HG03196 (cell line): ENCODE results near the gene GSPT1.

Source experiments
- ATAC-seq: cut with Tn5 transposase; IDR thresholded peaks from one replicate; pipeline ENCODE4 v1.9.1; 2021; ENCODE audit not compliant: unreplicated experiment

The GSPT1 gene

DNA sequence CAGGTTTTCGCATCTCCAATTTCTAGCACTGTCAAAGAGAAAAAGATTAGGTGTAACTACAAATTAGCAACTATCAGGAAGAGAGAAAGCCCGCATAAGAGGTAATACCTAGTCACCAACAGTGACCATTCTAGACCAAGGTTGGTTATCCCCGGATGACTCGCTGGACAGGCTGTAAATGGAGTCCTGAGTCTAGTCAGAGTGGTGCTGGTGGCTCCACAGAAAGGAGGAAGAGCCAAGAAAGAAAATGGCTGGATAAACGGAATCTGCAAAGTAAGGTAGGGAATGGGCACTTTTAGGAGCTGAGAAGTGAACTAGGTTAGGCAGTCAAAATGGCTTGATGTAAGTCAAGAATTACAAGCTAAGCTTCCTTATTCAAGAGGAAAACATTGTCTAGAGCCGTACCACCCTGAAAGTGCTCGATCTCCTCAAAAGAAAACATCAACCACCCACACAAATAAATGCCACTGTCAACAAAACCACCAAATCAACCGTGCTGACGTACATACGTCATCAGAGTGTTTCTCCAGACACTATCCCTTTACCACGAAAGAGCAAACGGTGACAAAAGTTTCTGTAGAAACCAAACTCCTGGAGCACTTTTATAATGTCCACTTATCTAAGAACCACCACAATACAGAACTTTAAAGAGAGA is 2.2 kb downstream of the GSPT1 start:
- ATAC-seq = no peak

DNA sequence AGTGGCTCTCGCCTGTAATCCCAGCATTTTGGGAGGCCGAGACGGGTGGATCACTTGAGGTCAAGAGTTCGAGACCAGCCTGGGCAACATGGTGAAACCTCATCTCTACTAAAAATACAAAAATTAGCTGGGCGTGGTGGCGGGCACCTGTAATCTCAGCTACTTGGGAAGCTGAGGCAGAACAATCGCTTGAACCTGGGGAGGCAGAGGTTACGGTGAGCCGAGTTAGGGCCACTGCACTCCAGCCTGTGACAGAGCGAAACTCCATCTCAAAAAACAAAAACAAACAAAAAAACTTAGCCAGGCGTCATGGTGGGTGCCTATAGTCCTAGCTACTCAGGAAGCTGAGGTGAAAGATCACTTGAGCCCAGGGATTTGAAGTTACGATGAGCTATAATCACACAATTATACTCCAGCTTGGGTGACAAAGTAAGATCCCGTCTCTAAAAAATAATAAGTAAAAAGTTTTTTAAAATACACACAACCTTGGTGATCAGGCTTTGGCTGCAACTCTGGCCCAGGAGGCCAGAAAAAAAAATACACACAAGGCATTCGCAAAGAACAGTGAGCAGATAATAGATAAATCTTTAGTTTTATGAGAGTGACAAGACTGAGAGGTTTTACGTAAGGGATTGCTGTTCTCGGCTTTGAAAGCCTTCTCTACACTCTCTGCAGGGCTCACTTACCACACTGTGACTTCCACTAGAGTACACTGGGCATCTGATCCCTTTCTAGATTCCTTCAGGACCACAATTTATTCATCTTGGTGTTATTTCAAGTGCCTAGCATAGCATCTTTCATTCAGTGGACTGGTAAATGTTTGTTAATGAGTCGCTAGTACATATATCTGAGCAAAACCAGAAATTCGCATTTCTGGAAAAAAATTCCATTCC is 5.9 kb downstream of the GSPT1 start:
- no peak for ATAC-seq

DNA sequence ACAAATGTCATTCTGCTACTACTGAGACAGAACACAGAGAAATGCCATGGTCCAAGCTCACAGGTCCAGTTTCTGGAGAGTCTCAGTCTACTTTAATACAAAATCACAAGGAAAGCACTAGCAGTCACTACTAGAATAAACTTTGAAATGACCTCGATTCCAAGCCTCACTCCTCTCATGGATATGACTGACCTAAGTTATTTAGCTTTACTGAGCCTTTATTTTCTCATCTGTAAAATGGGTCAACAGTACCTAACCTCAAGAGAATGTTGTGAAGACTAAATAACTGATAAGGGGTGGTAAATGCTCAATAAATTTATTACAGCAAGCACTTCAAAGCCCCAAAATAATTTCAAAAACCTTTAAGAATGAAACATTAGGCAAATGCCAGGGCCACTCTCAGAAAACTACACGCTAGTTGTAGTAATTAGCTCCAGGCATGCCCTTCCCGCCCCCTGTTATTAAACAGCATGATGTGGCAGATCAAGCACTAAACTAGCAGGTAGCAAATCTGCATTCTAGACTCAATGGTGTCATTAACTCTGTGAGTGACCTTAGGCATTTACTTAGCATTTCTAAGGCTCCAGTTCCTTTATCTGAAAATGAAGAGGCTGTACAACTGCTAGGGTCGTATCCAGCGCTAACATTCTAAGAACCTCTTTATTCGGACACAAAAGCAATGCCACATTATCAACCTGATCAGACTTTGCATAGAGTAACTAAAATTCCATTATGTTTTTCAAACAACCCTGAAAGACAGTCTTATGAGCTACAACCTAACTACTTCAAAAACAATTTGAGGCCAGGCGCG is 8.4 kb downstream of the GSPT1 start:
- no peak for ATAC-seq

DNA sequence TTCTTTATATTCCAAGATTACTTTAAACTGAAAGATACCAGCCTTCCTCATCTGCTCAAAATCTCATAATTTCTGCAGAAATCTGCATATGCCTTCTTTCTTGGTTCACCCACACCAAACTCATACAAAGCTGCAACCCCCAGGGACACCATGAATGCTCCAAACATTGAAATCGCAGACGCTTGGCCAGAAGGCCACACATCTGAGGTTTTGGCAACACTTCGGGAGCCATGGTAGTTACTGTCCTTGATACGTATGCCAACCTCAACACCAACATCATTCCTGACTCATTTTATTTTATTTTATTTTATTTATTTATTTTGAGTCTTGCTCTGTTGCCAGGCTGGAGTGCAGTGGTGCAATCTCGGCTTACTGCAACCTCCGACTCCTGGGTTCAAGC is 11.8 kb downstream of the GSPT1 start:
- ATAC-seq = no peak

DNA sequence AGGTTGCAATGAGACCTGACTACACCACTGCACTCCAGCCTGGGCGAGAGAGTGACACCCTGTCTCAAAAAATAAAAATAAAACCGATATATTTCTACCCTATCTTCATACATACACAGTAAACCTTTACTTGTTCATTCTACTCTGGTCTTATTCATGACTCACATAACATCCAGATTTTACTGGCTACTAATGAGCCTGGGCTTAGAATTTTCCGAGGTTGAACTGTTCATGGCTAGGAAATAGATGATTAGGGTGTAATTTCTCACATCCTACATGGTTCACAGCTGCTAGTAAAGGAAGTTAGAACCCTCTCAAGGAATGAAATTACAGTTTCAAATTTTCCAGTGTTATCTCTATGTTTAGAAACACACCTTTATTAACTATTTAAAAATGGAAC is 14.7 kb downstream of the GSPT1 start:
- ATAC-seq = no peak

DNA sequence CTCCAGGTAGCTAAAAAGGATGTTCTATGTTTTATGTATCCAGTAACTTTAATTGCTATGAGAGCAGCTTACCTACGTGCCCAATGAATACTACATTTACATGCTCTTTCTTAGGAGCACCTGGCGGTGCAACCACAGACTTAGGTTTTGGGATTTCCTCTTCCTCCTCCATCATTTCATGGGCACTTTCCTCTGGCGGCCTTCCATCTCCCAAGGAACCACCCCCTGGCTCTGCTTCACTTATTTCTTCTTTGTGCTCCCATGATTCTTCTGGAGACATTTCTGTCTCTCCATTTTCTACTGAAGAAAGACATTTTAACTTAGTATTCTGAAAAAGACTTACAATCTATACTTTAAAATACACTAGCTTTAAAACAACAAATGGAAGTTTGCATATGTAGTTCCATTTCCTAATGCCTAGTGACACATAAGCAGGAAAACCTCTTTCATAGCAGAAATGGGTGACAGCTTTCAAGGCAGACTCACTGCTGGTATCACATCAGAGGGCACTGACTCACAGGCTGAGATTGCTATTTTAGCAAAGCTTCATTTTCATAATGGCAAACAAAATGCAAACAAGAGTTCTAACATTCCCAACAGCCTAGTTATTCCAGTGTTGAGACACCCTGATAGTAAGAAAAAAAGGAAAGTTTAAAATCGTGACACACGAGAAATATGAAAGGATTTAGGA is 19.1 kb downstream of the GSPT1 start:
- ATAC-seq = no peak

DNA sequence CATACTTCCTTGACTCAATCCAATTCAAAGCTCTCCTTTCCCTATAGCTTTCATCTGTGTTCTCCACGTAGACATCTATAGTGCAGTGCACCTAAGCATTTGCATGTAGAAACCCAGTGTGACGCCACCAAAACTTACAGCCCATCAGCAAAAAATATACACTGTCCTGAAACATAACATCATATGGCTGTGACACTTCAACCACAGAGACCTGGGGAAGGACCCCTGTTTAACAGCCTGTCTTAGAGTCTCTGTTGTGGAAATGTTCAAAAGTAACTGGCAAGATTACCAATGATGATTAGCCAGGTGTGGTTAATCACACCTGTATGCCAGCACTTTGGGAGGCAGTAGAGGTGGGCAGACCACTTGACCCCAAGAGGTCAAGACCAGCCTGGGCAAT is 22.2 kb downstream of the GSPT1 start:
- no peak for ATAC-seq

DNA sequence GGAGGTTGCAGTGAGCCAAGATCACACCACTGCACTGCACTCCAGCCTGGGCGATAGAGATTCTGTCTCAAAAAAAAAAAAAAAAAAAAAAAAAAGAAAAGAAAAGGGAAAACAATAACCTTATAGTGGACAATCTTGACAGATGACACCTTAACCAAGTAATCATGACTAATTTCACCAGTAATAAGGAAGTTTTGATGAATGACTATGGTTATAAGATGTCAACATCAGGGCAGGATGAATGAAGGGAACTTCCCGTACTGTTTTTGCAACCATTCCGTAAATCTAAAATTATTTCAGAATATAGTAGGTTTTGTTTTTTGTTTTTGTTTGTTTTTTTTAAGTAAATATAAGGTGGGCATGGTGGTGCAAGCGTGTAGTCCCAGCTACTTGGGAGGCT is 23.0 kb downstream of the GSPT1 start:
- ATAC-seq = no peak

DNA sequence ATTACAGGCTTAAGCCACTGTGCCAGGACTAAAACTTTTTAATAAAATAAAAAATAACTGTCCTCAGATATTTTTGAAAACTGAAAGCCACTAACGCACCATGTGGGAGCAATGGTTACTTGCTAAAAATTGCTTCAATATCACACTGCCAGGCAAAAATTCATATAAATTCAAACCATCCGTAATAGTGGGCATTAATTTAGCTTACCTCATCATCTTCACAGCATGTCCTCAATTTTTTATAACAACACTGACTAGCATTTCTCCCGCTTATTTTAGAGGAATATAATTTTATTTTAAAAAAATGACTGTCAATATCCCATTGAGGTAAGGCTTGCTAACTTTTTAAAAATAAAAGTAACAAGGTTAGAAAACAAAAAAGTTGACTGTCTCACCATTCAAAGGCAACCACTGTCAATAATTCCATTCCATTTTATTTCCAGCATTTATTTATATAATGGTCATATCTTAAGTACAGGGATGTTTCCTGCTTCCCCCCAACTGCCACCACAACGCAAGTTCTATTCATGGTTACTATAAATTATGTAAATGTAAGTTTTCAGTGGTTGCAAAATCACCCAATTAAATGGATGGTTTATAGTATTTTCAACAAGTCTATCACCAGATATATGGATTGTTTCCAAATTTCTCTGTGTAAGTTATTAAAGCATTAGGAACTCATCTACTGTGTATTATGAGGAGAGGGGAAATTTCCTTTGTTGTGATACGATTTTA is 25.4 kb downstream of the GSPT1 start:
- ATAC-seq = no peak

DNA sequence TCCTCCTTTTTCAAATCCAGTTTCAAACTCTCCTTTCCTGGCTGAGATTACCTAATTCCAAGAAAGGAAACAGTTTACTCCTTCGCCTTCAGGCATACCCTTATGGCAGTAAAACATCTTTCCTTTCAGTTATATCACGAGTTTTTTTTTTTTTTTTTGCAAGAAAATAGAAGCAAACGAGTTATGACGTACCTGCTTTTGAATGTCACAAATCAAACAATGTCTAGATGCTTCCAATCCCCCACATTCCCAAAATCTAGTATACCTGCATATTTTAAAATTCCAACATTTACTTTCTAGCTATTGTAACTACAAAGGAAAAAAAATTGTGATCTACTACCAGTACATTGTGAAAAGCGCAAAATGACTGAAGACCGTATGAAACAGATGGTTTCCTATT is 28.9 kb downstream of the GSPT1 start:
- ATAC-seq = no peak

DNA sequence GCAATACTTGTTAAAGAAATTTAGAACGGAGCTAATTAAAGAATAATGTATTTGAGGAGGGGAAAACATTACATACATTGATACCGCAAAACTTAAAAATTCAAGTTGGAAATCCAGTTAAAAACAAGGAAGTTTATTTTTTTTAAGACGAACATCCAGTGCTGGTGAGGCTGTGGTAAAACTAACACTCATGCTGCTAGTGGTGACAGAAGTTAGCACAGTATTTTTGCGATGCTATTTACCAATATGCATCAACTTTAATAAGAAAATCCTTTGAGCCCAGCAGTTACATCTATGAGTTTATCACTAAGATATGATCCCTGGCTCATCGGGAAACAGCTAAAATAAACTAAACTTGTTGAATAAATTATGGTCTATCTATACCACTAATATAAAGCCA is 31.7 kb downstream of the GSPT1 start:
- no peak for ATAC-seq

DNA sequence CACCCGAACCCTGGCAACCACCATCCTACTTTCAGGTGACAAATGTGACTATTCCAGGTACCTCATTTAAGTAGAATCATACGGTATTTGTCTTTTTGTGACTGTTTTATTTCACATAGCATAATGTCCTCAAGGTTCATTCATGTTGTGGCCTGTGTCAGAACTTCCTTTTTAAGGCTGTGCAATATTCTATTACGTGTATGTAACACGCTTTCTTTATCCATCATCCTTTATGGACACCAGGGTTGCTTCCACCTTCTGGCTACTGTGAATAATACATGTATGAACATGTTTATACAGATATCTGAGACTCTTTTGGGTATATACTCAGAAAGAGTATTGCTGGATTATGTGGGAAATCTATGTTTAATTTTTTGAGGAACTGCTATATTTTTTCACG is 35.7 kb downstream of the GSPT1 start:
- ATAC-seq = no peak

DNA sequence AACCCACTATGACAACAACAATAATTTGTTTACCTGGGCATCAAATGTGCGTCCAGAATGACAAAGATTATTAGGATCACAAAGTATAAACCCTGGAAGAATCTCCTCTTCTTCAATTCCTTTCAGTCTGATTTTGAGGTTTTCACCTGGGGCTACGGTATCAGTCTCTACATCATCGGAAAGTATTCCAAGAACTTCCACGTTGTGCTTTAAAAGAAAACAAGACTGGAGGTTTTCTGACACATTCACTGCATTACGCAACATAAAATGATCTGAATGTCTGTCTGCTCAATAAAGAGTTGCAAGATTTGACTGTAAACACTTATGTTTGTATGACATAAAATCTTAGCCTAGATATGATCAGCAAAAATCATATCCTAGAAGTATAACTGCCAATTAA is 38.4 kb downstream of the GSPT1 start:
- ATAC-seq = no peak

DNA sequence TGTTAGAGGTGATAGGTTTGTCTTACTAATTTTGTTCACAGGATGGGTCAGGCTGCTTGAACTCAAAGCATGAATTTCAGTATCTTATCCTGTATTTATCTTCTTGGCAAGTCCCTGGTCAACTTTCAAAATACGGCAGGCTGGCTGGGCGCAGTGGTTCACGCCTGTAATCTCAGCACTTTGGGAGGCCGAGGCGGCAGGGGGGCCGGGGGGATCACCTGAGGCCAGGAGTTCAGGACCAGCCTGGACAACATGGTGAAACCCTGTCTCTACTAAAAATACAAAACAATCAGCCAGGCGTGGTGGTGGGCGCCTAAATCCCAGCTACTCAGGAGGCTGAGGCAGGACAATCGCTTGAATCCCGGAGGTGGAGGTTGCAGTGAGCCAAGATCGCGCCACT is 39.5 kb downstream of the GSPT1 start:
- ATAC-seq = no peak

DNA sequence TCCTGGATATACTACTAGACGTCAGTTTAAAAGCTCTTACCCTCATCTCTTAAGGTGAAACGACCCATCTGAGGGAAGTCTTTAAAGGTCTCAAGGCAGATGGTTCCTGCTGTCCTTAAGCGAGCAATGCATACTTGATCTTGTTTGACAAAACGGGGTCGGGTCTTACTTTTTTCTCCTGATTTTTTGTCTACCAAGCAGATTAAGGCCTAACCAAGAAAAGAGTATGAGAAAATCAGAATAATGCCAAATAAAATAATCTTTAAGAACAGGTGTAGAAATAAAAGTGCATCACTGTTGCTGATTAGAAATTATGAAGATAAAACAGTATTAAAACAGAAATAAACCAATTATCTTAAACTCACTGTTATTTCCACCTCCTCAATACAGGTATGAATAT is 40.0 kb downstream of the GSPT1 start:
- no peak for ATAC-seq

DNA sequence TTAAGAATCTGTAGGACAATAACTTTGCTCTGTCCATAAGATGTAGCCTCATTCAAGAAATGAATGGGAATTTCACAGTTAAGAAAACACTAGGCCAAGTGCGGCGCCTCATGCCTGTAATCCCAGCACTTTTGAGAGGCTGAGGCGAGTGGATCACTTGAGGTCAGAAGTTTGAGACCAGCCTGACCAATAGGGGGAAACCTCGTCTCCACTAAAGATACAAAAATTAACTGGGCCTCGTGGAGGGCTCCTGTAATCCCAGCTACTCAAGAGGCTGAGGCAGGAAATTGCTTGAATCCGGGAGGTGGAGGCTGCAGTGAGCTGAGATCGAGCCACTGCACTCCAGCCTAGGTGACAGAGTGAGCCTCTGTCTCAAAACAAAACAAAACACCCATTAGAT is 44.6 kb downstream of the GSPT1 start:
- ATAC-seq = no peak

DNA sequence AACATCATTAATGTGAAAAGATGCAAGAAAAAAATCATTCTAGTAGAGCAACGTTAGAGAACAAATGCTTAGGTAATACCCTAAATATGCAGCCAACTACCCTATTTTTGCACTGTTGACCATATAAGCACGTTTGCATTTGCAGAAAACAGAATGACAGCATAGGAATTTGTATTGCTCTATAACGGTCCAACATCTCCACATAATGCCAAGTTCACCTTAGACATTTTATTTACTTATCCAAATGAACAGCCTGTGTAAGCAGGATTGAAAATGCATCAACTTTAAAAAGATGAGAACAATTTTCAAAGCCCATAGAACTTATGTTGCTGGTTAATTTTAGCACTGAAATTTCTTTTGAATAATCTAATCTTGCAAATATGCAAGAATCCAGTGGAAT is 45.4 kb downstream of the GSPT1 start:
- no peak for ATAC-seq

DNA sequence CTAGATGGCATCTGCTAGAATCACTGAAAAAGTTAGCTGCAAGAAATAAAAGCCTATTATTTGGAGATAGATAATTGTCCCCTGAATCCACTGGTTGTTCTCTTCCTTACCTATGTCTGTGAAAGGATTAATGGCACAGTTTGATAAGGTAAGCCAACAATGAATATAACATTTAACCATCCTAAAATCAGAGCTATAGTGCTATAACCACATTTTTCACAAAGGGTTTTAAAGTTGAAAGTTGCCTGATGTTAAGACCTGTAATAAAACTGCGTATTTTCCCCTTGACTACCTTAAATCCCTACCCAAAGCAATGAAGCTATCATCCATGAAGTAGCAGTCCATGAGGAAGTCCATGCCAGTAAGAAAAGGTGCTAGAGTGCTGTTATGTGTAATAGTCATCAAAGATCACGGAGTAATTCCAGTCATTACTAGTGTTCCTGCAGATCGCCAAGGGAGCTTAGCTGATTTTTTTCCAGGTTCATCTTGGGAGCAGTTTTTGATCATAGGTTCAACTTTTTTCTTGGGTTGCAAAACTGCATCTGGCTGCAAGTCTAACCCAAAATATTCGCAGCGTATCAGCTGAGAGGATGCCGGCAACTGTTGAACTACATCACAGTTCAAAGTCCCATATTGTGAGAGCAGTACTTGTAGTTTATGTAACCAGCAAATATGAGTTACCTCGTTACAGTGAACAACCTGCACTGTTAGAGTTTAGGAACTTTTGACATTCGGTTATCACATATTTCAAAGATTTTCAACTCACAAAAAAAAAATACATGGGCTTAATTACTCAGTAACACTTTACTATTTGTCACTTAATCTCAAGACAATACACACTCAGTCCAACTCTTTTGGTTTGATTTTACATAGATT is 46.2 kb downstream of the GSPT1 start:
- no peak for ATAC-seq

DNA sequence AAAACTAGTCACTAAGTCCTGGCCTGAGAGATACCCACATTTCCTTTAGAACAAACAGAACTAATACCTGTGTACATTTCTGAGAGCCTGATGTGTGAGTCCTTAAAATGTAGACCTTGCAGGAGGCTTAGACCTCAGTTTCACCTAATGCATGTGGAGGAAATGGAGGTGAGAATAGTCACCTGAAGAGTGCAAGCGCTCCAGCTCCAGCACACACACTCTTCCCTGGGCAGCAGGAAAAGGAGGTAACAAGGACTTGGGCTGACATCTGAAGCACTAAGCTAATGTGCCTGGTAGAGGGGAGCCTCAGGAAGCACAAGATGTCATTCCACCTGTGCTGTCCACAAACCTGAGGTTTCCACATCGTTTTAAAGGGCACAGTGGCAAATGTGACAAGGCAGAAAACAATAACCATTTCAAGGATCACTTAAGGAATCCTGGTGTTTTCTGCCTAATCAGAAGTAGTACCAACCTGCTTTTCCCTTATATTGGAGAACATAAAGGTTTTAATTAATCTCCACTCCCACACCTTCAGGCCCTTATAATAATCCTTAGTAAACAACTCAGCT is 47.3 kb downstream of the GSPT1 start:
- no peak for ATAC-seq
